H1 (cell line): Measurements from ENCODE around the gene VPS13A. TPM values are rescaled to one million over a fixed set of nuclear protein-coding genes. Genes with fewer than 3 reads are reported as not detected.

ENCODE experiments used
- CTCF ChIA-PET: fragments of 300-600 bp; sonication (Branson Sonifier 250); formaldehyde crosslinking; loops from one replicate; lab custom pipeline; 2021; ENCODE audit not compliant: partially characterized antibody; lab: Charles Lee
- POLR2A ChIA-PET: fragments of 300-600 bp; sonication (Branson Sonifier 250); formaldehyde crosslinking; loops from one replicate; lab custom pipeline; 2021; ENCODE audit warnings: inconsistent platforms; ENCODE audit not compliant: partially characterized antibody; lab: Charles Lee
- DNase-seq, 2 experiments: peaks; one replicate each; pipeline versions ENCODE4 v3.0.0 to v3.0.0-alpha.2; 2010 to 2022; ENCODE audit warnings: low spot score in 2 of 2, low read depth in 1 of 2, mixed read lengths in 1 of 2
- FAIRE-seq: peaks from 2 replicates; lab custom pipeline; 2011; peaks lifted over from hg19 to GRCh38; lab: Jason Lieb, UNC
- H2AFZ ChIP-seq: 2 replicates; pipeline ENCODE4 v1.8.1; 2012; ENCODE audit warnings: low read length, inconsistent platforms
- H2AK5ac ChIP-seq: 2 replicates; pipeline ENCODE4 v1.6.1; 2013; ENCODE audit warnings: low read depth, low read length
- H2BK120ac ChIP-seq: replicated peaks from 2 replicates; pipeline ENCODE3; 2013; ENCODE audit warnings: low read depth, low read length, inconsistent platforms
- H2BK12ac ChIP-seq: 2 replicates; pipeline ENCODE4 v1.6.1; 2013; ENCODE audit warnings: low read depth, low read length
- H2BK15ac ChIP-seq: 2 replicates; pipeline ENCODE4 v1.6.1; 2013; ENCODE audit warnings: low read length
- H2BK20ac ChIP-seq: 2 replicates; pipeline ENCODE4 v1.6.1; 2013; ENCODE audit warnings: low read length
- H2BK5ac ChIP-seq: 2 replicates; pipeline ENCODE4 v1.6.1; 2013; ENCODE audit warnings: low read depth, low read length
- H3K14ac ChIP-seq: 2 replicates; pipeline ENCODE4 v1.6.1; 2013; ENCODE audit warnings: inconsistent platforms; ENCODE audit not compliant: insufficient read length
- H3K18ac ChIP-seq: 2 replicates; pipeline ENCODE4 v1.6.1; 2013; ENCODE audit warnings: low read length; ENCODE audit errors: extremely low read depth
- H3K23ac ChIP-seq: 2 replicates; pipeline ENCODE4 v1.6.1; 2013; ENCODE audit warnings: inconsistent platforms; ENCODE audit not compliant: insufficient read length
- H3K23me2 ChIP-seq: 2 replicates; pipeline ENCODE4 v1.6.1; 2013; ENCODE audit warnings: low read depth, low read length
- H3K27ac ChIP-seq: 2 replicates; pipeline ENCODE4 v1.6.1; 2011; ENCODE audit warnings: low read depth, low read length, inconsistent platforms
- H3K27me3 ChIP-seq, 4 experiments: replicated peaks in 1 of 4; 1 replicate in 1 of 4; 2 replicates in 3 of 4; pipeline versions ENCODE4 v1.6.1 to v1.8.1; 2011 to 2013; ENCODE audit warnings: low read length in 3 of 4, mild to moderate bottlenecking in 3 of 4, inconsistent platforms in 2 of 4, mixed read lengths in 2 of 4, moderate library complexity in 1 of 4; ENCODE audit not compliant: control insufficient read depth in 3 of 4, insufficient read depth in 3 of 4; ENCODE audit errors: extremely low read depth in 1 of 4
- H3K36me3 ChIP-seq, 4 experiments: 2 replicates each; pipeline versions ENCODE4 v1.6.1 to v1.8.1; 2011 to 2013; ENCODE audit warnings: mild to moderate bottlenecking in 4 of 4, low read length in 3 of 4, moderate library complexity in 2 of 4, control low read depth in 1 of 4, inconsistent platforms in 1 of 4; ENCODE audit not compliant: insufficient read depth in 4 of 4, control insufficient read depth in 2 of 4
- H3K4ac ChIP-seq: replicated peaks from 2 replicates; pipeline ENCODE3; 2013; ENCODE audit warnings: low read length, low read depth, mixed read lengths, inconsistent platforms; ENCODE audit not compliant: insufficient read length
- H3K4me1 ChIP-seq, 4 experiments: replicated peaks in 1 of 4; 1 replicate in 1 of 4; 2 replicates in 3 of 4; pipeline versions ENCODE4 v1.6.1 to v1.8.1; 2011 to 2013; ENCODE audit warnings: low read length in 3 of 4, inconsistent platforms in 2 of 4, mixed read lengths in 1 of 4; ENCODE audit not compliant: insufficient read depth in 4 of 4, control insufficient read depth in 3 of 4
- H3K4me2 ChIP-seq, 2 experiments: 2 replicates each; pipeline versions ENCODE4 v1.6.1 to v1.8.1; 2011 to 2013; ENCODE audit warnings: low read depth in 2 of 2, low read length in 2 of 2, control low read depth in 1 of 2, inconsistent platforms in 1 of 2, mild to moderate bottlenecking in 1 of 2; ENCODE audit not compliant: insufficient read depth in 1 of 2
- H3K4me3 ChIP-seq, 4 experiments: fragments of 200-600, 300-600 bp in 1 of 4; sonication (generic), shearing (Covaris generic), sonication (Bioruptor Twin) in 1 of 4; 2 replicates each; pipeline versions ENCODE4 v1.5.1 to v1.8.1; 2011 to 2016; ENCODE audit warnings: low read length in 4 of 4, low read depth in 3 of 4, control low read depth in 2 of 4, inconsistent platforms in 2 of 4, mild to moderate bottlenecking in 2 of 4, mixed read lengths in 1 of 4, moderate library complexity in 1 of 4; ENCODE audit not compliant: insufficient read depth in 2 of 4; ENCODE audit errors: extremely low read depth in 1 of 4
- H3K56ac ChIP-seq: replicated peaks from 2 replicates; pipeline ENCODE3; 2013; ENCODE audit warnings: low read depth, mild to moderate bottlenecking, mixed read lengths, low read length, inconsistent platforms; ENCODE audit not compliant: insufficient read length
- H3K79me1 ChIP-seq: 2 replicates; pipeline ENCODE4 v1.6.1; 2013; ENCODE audit warnings: low read depth, low read length, control low read depth
- H3K79me2 ChIP-seq, 2 experiments: 2 replicates each; pipeline versions ENCODE4 v1.6.1 to v1.8.1; 2012 to 2013; ENCODE audit warnings: low read length in 2 of 2, mild to moderate bottlenecking in 2 of 2, inconsistent platforms in 1 of 2; ENCODE audit not compliant: insufficient read depth in 2 of 2, control insufficient read depth in 1 of 2
- H3K9ac ChIP-seq, 4 experiments: replicated peaks in 1 of 4; 1 replicate in 1 of 4; 2 replicates in 3 of 4; pipeline versions ENCODE4 v1.6.1 to v1.8.1; 2011 to 2013; ENCODE audit warnings: low read depth in 3 of 4, low read length in 3 of 4, control low read depth in 2 of 4, mild to moderate bottlenecking in 2 of 4, moderate library complexity in 2 of 4, inconsistent platforms in 1 of 4; ENCODE audit errors: extremely low read depth in 1 of 4
- H3K9me3 ChIP-seq, 2 experiments: 2 replicates each; pipeline versions ENCODE4 v1.6.1 to v1.8.1; 2012 to 2013; ENCODE audit warnings: mild to moderate bottlenecking in 2 of 2, moderate library complexity in 2 of 2, control low read depth in 1 of 2, inconsistent platforms in 1 of 2, low read depth in 1 of 2, low read length in 1 of 2, mixed read lengths in 1 of 2; ENCODE audit not compliant: insufficient read depth in 2 of 2
- H4K20me1 ChIP-seq, 2 experiments: replicated peaks in 1 of 2; 2 replicates each; pipeline versions ENCODE3 to v1.8.1; 2011 to 2013; ENCODE audit warnings: inconsistent platforms in 2 of 2, low read length in 2 of 2, mild to moderate bottlenecking in 1 of 2; ENCODE audit not compliant: insufficient read depth in 2 of 2, control insufficient read depth in 1 of 2
- H4K5ac ChIP-seq: 2 replicates; pipeline ENCODE4 v1.6.1; 2013; ENCODE audit warnings: low read length, low read depth, mixed read lengths, inconsistent platforms; ENCODE audit not compliant: insufficient read length
- H4K8ac ChIP-seq: 2 replicates; pipeline ENCODE4 v1.8.0; 2013; ENCODE audit warnings: mild to moderate bottlenecking, moderate library complexity, low read length, inconsistent platforms; ENCODE audit not compliant: insufficient read depth; ENCODE audit errors: extremely low read depth
- H4K91ac ChIP-seq: replicated peaks from 2 replicates; pipeline ENCODE3; 2013; ENCODE audit warnings: low read length, mixed read lengths, inconsistent platforms; ENCODE audit not compliant: insufficient read length
- CTCF ChIP-seq, 3 experiments: IDR thresholded peaks; 1 replicate in 2 of 3; 2 replicates in 1 of 3; pipeline versions ENCODE4 v1.5.1 to v1.6.1; 2011; ENCODE audit warnings: low read length in 3 of 3, mild to moderate bottlenecking in 3 of 3, inconsistent platforms in 2 of 3, low read depth in 1 of 3, moderate library complexity in 1 of 3; ENCODE audit not compliant: insufficient read depth in 1 of 3; ENCODE audit errors: control extremely low read depth in 1 of 3
- E2F6 ChIP-seq: IDR thresholded peaks from 2 replicates; pipeline ENCODE4 v1.6.1; 2012; ENCODE audit warnings: inconsistent platforms
- MAX ChIP-seq: IDR thresholded peaks from 2 replicates; pipeline ENCODE4 v1.6.1; 2012; ENCODE audit warnings: inconsistent platforms
- NRF1 ChIP-seq: IDR thresholded peaks from 2 replicates; pipeline ENCODE4 v1.6.1; 2011; ENCODE audit warnings: mild to moderate bottlenecking, low read depth, low read length, improper control_type of control experiment
- RAD21 ChIP-seq, 2 experiments: IDR thresholded peaks in 1 of 2; conservative IDR thresholded peaks in 1 of 2; 2 replicates each; pipeline ENCODE4 v1.6.1; 2011; ENCODE audit warnings: low read depth in 2 of 2, low read length in 2 of 2, improper control_type of control experiment in 1 of 2, inconsistent platforms in 1 of 2, mild to moderate bottlenecking in 1 of 2, moderate library complexity in 1 of 2
- RNF2 ChIP-seq: fragments of 200-900, 300-1000 bp; sonication (generic); IDR thresholded peaks from 2 replicates; pipeline ENCODE4 v1.7.1; 2016; ENCODE audit warnings: borderline replicate concordance, low read depth, mild to moderate bottlenecking, antibody characterized with exemption, low read length; ENCODE audit not compliant: poor library complexity, severe bottlenecking; ENCODE audit errors: missing control alignments
- SRF ChIP-seq: IDR thresholded peaks from 2 replicates; pipeline ENCODE4 v1.6.1; 2011; ENCODE audit warnings: mild to moderate bottlenecking, low read depth, low read length, moderate library complexity
- TEAD4 ChIP-seq: IDR thresholded peaks from 2 replicates; pipeline ENCODE4 v1.6.1; 2012; ENCODE audit warnings: low read depth, low read length, inconsistent platforms, mixed read lengths
- WGBS, 2 experiments: shearing (Covaris generic) in 1 of 2; methylation state at CpG; one replicate each; pipeline versions ENCODE4 v1.1.6 to v1.1.7; 2013 to 2015; ENCODE audit warnings: low lambda C conversion rate in 2 of 2, mixed read lengths in 2 of 2, inconsistent platforms in 1 of 2, low coverage in 1 of 2, missing lambda C conversion rate in 1 of 2; ENCODE audit not compliant: insufficient replicate concordance in 2 of 2, insufficient coverage in 1 of 2, insufficient read length in 1 of 2; ENCODE audit errors: extremely low coverage in 1 of 2, missing lambda C conversion rate in 1 of 2; 5-methylcytosine and 5-hydroxymethylcytosine counted together
- polyA plus RNA-seq, 7 experiments: library from polyadenylated mRNA; depleted of rRNA in 3 of 7; stranded (reverse) in 5 of 7; unstranded in 2 of 7; fragments of >200 nt in 5 of 7; fragments of 200-250 nt in 2 of 7; gene quantifications; 1 replicate in 5 of 7; 2 replicates in 1 of 7; 4 replicates in 1 of 7; pipeline versions ENCODE4 v1.2.1 to v1.2.3, GENCODE V29; 2011 to 2013; ENCODE audit warnings: missing spikeins in 2 of 7, mixed read lengths in 2 of 7
- total RNA-seq: library from RNA; stranded (reverse); fragmentation: NEBNext Ultra II Directional; extraction: Animal tissue kit (Norgen Biotek cat#: 25700); gene quantifications from 2 replicates; pipeline ENCODE4 v1.2.1, GENCODE V29; 2021

VPS13A gene
- total and polyA plus RNA-seq, 2 of the 8 experiments (the other 6 are each of a cell fraction or from before 2014, with no cell fraction given) = 6.0 to 36.5 TPM

- Histone ChIP-seq H2AFZ (no peak overlapping the region), H3K4me2 (no peak overlapping the region), H3K36me3 (no peaks in the 10 kb centered on the region), H4K5ac (no peak overlapping the region), H3K14ac (no peak overlapping the region), H4K20me1 (no peaks in the 10 kb centered on the region), H3K4ac (no peak overlapping the region), H3K27ac (no peak overlapping the region), H3K27me3 (no peaks in the 10 kb centered on the region), H3K4me3 (no peak overlapping the region), H3K9ac (no peak overlapping the region), H4K91ac (no peak overlapping the region), H2BK120ac (no peak overlapping the region), H3K79me2 (no peaks in the 10 kb centered on the region), H3K18ac (no peak overlapping the region), H2BK5ac (no peak overlapping the region), H3K79me1 (no peaks in the 10 kb centered on the region), H3K56ac (no peak overlapping the region), H3K4me1 (peaks cover 0 to 6% (median 0%) of the 10 kb centered on the region in 4 experiments; a peak in 2 of 7 replicates), H4K8ac (no peak overlapping the region), H3K9me3 (no peaks in the 10 kb centered on the region), H2BK15ac (no peak overlapping the region), H3K23ac (no peak overlapping the region), H2AK5ac (no peak overlapping the region), H2BK12ac (no peak overlapping the region), H3K23me2 (peaks cover 2% of the 10 kb centered on the region; the same call in 1 of the 2 replicates), H2BK20ac (no peak overlapping the region)
- ChIA-PET POLR2A (no interaction called here), CTCF (interaction anchor here (0.9 to 14.6 kb wide), 19 partner anchors 13 to 373 kb away, joined by 3 to 384 read pairs (median 11); partner anchors contain the start of gene GNA14)
- WGBS, 2 experiments = 82% methylated on average over 8 of the region's 8 CpGs; no CpG with 5 or more reads in 1 of the 2 experiments
- FAIRE-seq (no peak), DNase-seq (peak in 1 of 2 experiments; percentile 71)
- TF ChIP-seq RNF2 = no peak
- TF ChIP-seq E2F6 = peak; percentile 26; the same call in 1 of the 2 replicates
- TF ChIP-seq CTCF (IDR thresholded peaks at IDR 0.05; ENCODE audit: control extremely low read depth in 1 of 3, insufficient read depth in 1 of 3, low read depth in 1 of 3, low read length in 3 of 3) = peak; percentile 43 to 69 (median 67); a peak in 3 of 4 replicates
- TF ChIP-seq RAD21 (IDR thresholded peaks at IDR 0.05 in 1 of 2, conservative IDR thresholded peaks at IDR 0.05 in 1 of 2; ENCODE audit: low read depth in 2 of 2, low read length in 2 of 2) = peak; percentile 35
- no peak for TF ChIP-seq SRF
- no peak for TF ChIP-seq TEAD4
- TF ChIP-seq NRF1 = no peak
- peak; percentile 84 for TF ChIP-seq MAX
Observed at GRCh38 chr9:77455312-77455927, 278.1 kb downstream of the VPS13A start.
